Suprapubic skin (tissue), 4 donors: ENCODE data around the gene SPAG7.

Source experiments
- POLR2A ChIP-seq, 2 donors: fragments of 450-650 bp; IDR thresholded peaks; one replicate each; pipeline ENCODE4 v1.6.1; 2017; ENCODE audit warnings: antibody characterized with exemption in 2 of 2, mild to moderate bottlenecking in 2 of 2, moderate library complexity in 2 of 2
- POLR2AphosphoS5 ChIP-seq, 3 donors: sonication (generic); formaldehyde crosslinking; IDR thresholded peaks; one replicate each; pipeline ENCODE4 v1.6.1; 2017; ENCODE audit warnings: antibody characterized with exemption in 3 of 3
- TF ChIP-seq, protein P1 (sequence below), 2 donors: fragments of 200-600 bp in 1 of 2; fragments of 450-650 bp in 1 of 2; sonication (generic) in 1 of 2; IDR thresholded peaks; one replicate each; pipeline ENCODE4 v1.5.1; 2016 to 2019; ENCODE audit warnings: antibody characterized with exemption in 2 of 2, mild to moderate bottlenecking in 1 of 2, moderate library complexity in 1 of 2

- TF ChIP-seq, protein P1, sequence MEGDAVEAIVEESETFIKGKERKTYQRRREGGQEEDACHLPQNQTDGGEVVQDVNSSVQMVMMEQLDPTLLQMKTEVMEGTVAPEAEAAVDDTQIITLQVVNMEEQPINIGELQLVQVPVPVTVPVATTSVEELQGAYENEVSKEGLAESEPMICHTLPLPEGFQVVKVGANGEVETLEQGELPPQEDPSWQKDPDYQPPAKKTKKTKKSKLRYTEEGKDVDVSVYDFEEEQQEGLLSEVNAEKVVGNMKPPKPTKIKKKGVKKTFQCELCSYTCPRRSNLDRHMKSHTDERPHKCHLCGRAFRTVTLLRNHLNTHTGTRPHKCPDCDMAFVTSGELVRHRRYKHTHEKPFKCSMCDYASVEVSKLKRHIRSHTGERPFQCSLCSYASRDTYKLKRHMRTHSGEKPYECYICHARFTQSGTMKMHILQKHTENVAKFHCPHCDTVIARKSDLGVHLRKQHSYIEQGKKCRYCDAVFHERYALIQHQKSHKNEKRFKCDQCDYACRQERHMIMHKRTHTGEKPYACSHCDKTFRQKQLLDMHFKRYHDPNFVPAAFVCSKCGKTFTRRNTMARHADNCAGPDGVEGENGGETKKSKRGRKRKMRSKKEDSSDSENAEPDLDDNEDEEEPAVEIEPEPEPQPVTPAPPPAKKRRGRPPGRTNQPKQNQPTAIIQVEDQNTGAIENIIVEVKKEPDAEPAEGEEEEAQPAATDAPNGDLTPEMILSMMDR (IDR thresholded peaks at IDR 0.05): peak in 1 of 2 donors; percentile 10
- no peak for TF ChIP-seq POLR2A (IDR thresholded peaks at IDR 0.05)
- TF ChIP-seq POLR2AphosphoS5 (IDR thresholded peaks at IDR 0.05): peak in 1 of 3 donors; percentile 11
Observed at GRCh38 chr17:4997302-4998026, 29.8 kb upstream of the SPAG7 start, which contains the start of the genes INCA1 and KIF1C.
